SK-N-DZ (cell line): Measurements from ENCODE around the gene MAN2A1.

ENCODE experiments used
- DNase-seq: peaks from one replicate; pipeline ENCODE4 v3.0.0-alpha.2; 2015; ENCODE audit warnings: low spot score

The MAN2A1 gene

DNA sequence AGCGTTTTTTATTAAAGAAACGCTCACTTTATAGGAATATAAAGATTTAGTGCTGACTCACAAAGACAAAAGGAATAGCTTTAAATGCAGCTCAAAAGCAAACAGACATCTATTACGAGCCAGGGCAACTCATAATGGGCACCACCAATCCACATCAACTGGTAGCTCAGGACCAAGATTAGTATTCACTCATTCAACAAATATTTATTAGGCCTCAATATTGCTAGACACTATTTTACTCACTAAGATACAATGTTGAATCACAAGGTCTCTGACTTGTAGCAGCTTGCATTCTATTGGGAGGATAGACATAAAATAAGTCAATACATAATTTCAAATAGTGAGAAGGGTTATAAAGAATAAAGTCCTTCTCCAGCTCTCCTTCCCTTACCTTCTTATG lies 8.0 kb upstream of the MAN2A1 start:
- no peak for DNase-seq

DNA sequence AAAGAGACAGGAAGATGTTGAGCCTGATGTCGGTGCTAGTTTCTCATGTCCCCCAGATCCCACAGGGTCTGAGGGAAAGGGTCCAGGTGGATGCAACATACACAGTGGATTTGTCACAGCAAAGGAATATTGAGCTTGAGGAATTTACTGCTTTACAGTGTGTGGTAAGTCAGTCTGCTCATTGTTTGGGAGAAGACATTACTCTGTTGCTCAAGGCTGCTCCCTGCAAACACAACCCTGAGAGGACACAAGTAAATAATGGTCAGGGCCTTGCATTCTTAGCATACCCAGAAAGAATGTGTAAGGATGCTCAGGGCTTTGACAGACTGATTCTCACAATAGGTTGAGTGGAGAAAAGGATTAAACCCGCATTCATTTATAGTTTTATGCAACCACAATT lies 7.3 kb upstream of the MAN2A1 start:
- DNase-seq, result no peak

DNA sequence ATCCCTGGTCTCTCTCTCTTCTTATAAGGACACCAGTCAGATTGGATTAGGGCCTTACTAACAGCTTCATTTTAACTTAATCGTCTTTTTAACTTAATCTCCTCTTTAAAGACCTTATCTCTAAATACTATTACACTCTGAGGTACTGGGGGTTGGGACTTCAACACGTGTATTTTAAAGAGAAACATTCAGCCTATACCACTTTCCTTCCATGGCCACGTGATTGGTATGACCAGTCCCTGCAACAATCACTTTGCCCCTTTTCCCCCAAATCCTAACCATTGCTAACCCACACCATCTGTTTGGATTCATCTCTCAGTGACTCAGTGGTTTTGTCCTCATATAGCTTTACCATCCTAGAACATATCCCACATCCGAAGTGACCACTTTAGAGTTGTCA lies 3.8 kb upstream of the MAN2A1 start:
- DNase-seq, result peak; percentile 84

DNA sequence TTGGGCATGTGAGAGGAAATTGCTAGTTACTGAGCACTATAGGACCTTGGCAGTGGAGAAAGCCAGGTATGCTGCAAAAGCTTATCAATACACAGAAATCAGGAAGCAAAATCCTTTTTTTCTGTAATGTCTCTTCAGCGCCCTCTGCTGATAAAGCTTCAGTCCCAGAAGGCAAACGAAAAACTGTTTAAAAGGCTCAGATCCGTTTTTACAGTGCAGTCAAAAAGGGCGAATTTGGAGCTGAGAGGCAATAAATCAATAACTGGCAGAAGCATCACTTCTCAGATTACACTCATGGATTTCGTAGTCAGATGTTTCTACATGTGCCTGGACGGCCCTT lies 1.1 kb upstream of the MAN2A1 start:
- DNase-seq, result peak; percentile 90

DNA sequence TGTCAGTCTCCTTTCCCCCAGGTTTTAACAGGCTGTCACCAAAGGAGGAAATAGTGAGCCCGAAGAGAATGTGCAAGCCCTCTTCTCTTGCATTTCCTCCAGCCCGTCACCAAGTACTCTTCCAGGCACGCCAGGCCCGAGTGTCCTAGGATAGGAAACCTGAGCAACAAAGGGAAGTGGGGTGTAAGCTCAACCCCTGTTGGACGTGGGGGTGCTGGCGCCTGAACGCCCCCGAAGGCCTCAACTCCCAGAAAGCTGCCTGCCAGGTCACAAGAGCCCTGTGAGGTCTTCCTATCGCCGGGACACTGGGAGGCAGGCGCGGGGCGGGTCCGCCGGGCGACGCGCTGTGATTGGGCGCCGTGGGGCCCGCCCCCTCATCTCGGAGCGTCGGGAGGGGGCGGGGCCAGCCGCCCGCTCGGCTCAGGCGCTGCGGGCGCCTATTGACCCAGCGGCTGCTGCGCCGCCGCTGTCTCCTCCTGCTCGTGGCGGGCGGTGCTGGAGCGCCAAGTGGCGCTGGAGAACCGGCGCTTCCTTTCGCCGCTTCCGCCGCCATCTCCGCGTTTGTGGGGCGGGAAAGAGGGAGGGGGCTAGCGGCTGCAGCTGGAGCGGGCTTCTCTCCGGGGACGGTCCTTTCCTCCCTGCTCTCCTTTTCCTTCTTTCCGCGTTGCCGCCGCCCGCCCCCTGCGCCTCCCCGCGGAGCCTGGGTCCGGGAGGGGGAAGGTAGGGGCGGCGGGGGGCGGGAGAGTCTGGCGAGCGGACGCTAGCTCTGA lies 572 bp upstream of the MAN2A1 start:
- DNase-seq, result peak; percentile 94

DNA sequence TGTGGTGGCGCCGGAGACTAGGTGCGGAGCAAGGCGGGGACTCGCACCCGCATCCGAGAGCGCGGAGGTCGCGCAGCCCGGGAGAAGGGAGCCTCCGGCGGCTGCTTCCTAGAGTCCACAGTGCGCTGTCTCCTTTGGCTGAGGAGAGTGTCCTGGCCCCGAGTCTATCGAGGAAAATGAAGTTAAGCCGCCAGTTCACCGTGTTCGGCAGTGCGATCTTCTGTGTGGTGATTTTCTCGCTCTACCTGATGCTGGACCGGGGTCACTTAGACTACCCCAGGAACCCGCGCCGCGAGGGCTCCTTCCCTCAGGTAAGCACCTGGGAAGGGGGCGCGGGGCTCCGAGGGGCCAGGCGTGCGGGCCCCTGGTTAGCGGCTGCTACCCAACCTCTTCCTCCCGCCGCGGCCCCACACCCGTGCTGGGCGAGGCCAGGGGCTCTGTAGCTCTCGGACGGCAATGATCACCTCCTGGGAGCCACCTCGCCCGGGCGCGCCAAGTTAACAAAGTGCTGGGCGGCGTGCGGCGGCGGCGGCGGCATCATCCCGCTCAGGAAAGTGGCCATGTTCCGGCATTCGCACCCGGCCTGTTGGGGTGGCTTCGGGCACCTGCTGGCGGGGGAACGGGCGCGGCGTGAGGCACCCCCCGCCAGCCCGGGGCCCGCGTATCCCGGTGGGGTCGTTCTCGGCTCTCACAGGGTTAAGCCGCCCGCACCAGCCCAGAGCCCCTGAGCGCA lies 681 bp downstream of the MAN2A1 start:
- DNase-seq, result peak; percentile 57

DNA sequence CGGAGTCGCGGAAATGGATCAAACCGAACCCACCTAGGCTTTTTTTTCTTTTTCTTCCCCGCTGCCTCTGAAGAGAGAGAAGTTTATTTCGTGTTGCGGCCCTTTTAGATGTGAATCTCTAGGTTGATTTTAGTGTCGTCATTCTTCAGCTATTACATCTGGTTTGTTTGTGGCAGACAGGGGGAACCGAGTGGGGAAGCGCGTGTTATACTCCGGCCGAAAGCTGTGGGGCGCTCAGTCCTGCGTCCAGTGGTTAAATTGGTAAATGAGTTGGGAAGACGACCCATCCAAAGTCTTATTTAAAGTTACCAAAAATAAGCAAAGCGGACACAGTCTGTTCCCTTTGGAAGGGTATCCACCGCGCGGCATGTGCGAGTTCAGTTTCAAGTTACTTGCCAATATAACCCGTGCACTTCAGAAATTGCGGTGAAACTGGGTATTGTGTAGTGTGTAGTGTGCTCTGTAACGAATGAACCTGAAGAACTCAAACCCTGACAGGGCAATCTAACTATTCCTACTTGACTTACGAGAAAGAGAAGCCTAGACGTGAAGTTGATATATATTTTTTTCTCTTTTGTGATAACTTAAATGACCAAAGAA lies 1.3 kb downstream of the MAN2A1 start:
- DNase-seq, result peak; percentile 64

DNA sequence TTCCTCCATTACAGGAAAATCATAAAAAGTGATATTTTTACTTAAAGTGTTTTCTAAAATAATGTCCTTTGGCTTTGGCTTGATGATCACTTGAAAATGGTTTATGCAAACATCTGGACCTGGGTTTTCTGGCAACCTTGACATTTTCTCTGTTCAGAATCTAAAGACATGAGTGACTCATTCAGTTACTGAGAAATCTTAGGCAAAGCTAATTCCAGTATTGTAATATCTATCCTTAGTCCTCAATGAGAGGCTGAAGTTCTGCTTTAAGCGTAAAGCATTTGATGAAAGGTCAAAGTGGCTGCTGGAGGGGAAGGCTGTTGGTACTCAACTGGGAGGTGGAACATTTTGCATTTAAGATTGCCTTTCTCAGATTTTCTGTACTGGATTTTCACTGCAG lies 2.3 kb downstream of the MAN2A1 start:
- no peak for DNase-seq

DNA sequence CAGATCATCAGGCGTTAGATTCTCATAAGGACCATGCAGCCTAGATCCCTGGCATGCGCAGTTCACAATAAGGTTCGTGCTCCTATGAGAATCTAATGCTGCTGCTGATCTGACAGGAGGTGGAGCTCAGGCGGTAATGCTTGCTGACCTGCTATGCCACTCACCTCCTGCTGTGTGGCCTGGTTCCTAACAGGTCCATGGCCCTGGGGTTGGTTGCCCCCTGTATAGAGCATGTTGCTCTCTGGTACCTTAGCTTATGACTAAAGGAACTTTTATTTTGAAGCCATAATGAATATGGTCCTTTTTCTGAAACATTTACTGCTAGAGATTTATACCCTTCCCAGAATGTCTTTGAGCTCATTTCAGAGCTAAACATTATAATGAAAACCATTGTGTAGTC lies 3.1 kb downstream of the MAN2A1 start:
- no peak for DNase-seq

DNA sequence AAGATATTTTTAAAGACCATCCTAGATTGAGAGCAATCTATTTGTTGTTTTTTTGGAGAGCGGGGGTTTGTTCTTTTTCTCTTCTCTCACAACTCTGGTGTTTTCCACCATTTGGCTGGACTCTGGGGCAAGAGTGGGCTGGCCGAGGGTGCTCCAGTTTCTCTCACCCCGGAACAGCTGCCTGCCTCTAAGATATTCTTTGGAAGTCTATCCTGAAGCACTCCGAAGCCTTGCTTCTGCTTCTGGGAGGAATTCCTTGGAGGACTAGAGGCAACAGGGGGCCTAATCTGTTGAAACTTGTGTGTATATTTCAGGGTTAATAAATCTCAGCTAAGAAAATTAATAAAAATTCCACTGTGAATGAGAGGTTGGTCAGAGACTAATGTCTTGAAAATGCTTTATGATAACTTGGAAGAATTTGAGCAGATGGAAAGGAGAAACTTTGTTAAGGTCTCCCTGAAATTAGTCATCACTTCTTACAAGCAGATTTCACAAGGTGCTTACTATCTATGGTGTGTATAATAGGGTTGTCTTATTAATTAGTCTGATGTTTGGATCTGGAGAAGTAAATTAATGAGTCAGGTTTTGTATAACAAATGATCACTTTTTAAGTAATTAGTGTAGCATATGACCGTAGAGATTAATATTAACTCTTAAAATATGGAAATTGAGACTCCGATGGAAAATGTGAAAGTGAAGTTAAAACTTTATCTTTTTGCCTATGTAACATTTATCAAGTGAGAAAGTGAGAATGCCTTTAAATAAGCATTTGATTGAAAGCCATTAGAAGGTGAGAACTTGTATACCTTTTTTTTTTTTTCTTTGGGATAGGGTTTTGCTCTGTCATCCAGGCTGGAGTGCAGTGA lies 4.0 kb downstream of the MAN2A1 start:
- DNase-seq, result no peak

DNA sequence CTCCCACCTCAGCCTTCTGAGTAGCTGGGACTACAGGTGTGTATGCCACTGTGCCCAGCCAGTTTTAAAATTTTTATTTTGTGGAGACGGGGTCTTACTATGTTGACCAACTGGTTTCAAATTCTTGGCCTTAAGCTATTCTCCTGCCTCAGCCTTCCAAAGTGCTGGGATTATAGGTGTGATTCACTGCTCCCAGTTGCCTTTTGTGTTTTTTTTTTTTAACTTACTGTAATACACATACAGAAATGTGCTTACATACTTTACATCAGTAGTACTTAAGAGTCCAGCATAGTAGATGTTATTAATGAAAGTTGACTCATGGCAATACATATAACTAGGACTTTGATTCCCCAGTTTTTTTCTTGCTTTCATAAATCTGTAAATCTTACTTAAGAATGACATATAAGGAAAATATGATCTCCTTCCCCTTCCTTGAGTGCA lies 4.7 kb downstream of the MAN2A1 start:
- no peak for DNase-seq

DNA sequence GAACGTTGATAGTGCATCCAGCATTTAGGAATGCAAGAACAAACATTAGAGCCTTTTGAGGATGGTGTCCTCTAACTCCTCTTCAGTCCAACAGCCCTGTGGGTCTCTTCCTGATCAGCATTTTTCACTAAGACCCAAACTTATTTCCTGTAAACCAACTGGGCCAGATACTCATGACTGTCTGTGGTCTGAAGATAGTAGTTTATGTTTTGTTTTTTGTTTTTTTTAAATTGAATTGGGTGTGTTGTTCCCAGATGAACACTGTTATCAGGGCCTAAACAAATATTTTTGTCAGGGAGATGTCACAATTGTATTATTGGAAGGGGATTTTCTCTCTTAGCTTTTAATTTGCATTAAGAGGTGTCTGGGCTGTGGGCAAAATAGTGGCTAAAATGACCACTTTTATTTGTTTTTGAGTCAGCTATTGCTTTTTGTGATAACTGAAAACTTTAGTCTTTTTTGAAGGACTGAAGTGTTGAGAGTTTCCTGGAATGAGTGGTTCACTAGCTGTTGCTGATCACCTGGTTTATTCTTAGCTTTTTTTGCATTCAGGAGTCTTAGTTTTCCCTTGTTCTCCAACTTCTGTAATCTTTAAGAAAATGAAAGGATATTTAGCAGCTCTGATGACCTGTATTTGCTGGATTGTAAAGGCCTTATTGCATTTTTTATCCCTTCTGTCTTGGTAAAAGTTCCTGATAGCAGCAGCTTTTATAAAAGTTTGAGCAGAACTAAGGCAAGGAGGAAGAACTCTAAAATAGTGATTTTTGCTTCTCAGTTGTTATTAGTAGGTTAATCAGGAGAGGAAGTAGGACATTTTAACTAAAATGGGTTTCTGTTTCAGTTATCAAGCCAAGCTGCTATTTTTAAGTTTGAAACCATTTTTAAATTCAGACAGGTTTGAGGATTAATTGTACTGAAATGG lies 5.5 kb downstream of the MAN2A1 start:
- no peak for DNase-seq

DNA sequence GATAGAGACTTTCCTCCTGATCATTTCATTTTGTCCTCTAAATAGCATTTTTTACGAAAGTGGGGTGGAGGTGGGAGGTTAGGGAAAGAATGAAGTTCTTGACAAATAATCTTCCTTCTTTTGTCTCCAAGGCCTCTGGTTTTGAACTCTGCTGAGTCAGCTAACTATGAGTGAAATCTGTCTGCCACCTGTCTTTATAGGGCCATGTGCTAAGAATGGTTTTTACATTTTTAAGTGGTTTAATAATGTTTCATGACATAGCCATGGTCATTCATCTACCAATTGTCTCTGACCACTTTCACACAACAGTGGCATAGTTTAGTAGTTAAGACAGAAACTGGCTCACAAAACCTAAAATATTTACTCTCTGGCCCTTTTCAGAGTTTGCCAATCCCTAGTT lies 7.6 kb downstream of the MAN2A1 start:
- DNase-seq, result no peak

DNA sequence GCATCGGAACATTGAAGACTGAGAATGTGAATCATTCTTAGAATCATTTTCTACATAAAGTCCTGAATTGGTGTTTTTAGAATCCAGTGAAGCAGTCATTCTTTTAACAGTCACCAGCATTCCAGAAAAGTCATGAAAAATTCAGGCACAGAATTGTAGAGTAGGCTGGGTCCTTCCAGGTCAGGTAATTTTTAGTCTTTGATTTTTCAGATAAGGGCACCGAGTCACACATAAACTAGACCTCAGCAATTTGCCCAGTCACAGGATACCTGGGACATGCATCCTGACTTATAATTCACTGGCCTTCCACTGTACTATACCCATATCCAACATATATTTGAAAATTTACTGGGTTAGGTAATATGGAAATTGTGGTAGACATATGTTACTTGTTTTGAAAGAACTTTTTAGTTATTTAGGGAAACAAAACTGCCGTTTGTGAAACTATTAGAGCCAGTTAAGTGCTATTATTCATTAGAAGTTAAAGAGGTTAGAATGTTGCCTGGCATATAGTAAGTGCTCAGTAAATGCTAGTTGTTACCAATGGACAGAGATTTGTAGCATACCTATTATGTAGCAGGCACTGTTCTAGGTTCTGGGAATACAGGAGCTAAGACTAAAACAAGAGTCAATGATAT lies 10.9 kb downstream of the MAN2A1 start:
- no peak for DNase-seq

DNA sequence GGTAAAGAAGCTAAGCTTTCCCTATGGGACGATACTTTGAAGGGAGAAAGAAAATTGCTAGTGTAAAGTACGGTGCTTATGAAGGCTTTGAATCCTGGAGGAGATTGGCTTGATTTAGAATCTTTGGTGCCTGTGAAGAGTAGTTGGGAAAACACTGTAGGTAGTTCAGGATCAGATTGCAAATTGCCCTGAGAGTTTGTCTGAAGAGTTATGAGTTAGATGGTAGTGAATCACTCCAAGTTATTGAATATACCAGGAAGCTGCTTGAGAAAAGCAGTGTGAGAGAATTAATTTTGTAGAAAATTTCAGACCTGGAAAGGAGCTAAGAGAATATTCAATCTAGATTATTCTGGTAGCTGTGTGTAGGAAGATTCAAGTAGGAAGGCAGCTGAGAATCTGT lies 11.5 kb downstream of the MAN2A1 start:
- no peak for DNase-seq

DNA sequence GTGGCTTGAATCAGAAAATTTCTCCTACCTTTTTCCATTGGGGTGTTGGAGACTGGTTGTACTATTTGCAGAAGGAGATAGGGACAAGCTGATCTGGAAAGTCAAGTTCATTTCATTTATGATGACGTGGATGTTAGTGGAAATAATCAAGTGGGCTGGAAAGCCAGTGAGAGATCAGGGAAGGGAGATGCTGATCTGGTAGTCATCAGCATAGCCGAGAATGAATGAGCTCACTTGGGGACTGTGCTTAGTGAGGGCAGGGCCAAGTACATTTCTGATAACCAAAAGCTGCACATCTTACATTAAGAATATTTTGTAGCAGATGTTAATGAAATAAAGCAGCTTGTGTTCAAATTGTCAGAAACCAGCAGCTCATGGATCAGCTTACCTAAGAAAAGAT lies 12.1 kb downstream of the MAN2A1 start:
- no peak for DNase-seq

DNA sequence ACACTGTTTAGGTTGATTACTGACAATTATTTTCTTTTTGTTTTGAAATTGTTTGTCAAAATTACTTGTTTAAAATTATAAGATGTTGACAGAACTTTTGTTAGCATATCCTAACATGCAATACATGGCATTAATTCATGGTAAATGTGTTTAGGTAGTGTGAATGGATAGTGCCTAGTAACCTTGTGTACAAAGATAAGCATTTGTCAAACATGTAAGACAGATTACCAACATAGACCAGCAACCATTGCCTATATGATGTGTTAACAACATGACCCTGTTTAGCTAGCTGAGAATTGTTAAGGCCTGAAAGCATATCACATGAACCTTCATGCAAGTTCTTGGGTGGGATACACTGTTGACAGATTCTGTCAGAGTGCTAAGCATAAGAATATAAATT lies 13.4 kb downstream of the MAN2A1 start:
- no peak for DNase-seq

DNA sequence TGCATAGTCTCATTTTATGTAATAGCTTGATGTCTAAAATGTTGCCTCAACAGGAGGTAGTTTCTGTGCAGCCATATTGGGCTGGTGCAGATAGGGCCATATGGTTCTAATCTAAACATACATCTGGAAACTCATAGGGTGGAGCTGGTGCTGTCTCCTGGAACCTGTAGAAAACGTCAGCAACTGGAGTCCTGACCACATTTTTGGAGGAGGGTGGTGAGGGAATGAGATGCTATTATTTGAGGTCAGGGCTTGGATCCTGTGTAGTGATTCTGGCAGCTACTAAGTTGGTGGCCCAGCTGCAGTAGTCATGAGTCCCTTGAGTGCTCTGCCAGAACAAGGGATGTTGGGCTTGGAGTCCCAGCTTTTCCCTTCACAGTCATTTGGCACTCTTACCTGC lies 14.1 kb downstream of the MAN2A1 start:
- peak; percentile 17 for DNase-seq

DNA sequence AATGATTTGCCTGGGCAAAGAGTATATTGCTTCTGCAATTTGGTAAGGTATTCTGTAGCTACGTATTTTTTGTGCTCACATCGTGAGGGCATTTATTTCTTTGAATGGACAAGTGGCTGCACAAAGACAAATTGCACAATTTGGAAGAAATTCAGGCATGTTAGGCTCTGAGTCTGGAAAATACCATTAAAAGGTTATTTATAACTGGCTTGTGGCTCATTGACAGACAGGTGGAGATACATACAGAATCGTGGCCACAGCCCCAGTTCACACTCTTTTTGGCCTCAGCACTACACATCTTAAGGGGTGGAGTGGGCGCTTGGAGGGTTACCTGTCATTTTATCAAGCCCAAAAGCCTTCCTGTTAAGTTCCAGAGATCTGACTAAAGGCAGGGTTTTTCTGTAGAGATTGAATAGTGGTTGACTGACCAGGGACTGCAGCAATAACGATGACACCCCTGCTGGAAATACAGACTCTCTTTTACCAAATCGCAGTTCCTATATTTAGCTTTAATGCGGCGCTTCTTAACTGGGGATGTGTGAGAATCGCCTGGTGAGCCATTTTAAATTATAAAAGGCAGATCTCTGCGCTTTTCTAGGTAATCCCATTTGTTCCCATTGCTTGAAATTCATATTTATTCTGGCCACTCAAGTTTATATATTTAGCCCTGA lies 14.7 kb downstream of the MAN2A1 start:
- no peak for DNase-seq

DNA sequence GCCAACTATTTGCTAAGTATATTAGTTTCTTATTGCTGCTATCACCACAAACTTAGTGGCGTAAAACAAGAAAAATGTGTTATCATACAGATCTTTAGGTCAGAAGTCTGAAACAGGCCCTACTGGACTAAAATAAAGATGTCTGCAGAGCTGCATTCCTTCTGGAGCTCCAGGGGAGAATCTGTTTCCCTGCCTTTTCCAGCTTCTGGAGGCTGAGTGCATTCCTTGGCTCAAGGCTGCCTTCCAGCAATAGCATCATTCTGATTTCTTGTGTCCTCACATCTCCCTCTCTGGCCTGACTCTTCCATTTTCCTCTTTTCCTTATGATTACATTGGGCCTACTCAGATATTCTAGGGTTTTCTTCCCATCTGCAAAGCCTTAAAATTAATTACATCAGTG lies 15.9 kb downstream of the MAN2A1 start:
- no peak for DNase-seq
